Nucleus accumbens (tissue), 56 donors: ENCODE measurements around the gene NISCH.

ENCODE experiments used
- DNase-seq, 56 donors: peaks; one replicate each; lab custom pipeline; 2025; lab: John Stamatoyannopoulos, UW

NISCH gene

DNA sequence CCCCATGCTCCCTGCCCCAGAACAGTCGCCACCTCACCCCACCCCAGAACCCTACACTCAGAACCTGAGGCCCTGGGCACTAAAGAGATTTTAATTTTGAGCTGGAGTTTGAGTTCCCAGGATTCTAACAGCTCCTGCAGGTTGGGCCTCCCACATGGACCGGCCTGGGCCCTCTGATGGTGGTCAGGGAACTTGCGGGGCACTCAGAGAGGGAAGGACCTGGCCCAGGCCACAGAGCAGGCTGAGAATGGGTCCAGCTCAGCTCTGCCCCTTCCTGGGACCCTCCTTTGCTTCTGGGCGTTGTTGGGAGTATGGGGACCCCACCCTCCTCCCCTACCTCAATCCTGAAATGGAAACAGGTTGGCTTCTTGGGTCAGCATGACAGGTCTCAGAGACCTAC lies 9.4 kb upstream of the NISCH start:
- no peak for DNase-seq

DNA sequence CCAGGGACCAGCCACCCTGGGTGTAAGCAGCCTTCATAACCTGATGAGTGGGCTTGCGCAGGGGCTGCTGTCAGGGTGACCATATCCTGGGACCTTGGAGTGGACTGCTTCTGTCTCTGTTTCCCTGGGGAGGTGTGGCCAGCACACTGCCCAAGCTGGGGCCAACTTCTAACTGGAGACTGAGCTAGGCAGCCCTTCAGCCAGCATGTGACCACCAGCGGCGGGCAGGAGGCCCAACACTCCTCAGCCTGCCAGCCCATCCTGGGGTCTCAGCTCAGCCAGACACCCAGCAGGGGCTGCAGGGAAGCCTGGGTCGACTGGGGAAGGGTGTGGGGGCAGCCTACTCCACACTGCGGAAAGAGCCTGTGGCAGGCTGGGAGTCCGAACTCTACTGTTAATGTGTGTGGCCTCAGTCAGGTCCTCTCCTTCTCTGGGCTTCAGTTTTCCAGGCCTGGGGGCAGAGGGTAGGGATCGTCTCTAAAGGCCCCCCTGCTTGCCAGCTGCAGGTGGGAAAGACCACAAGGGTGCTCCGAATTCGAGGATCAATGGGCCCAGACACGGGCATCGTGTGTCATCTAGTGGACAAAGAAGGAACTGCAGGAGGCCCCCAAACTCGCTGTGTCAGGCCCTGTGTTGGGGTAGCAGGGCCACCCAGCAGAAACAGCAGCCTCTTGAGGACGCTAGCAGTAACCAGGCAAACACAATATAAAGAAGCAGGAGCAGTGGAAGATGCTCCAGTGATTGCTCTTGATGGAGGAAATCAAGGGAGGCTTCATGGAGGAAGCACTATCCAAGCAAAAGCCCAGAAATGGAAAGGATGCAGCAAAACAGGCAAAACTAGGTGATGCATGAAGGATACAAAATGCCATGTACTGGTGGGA lies 8.5 kb upstream of the NISCH start:
- peak in 39 of 56 donors; percentile 9 to 70 (median 26) for DNase-seq

GRCh38 chr3:52447512-52448355 lies 7.7 kb upstream of the NISCH start:
- no peak for DNase-seq

GRCh38 chr3:52450489-52451236 lies 4.7 kb upstream of the NISCH start:
- no peak for DNase-seq

- no peak for DNase-seq
Observed at GRCh38 chr3:52451237-52452083, 3.9 kb upstream of the NISCH start.

DNA sequence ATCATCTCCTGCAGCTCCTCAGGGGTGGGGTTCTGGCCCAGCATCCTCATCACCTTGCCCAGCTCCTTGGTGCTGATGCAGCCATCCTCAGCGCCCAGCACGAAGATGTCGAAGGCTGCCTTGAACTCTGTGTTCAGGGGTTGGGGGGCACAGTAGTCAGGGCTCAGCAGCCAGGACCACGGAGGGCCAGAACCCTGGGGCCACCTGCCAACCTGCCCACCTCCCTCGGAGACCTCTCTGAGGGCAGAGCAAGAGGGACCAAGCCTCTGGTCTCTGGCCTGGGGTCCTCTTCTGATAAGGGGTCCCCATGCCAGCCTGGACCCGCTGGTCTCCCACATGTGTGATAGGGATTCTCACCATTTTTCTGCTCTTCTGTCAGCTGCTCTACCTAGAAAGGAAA lies 3.3 kb upstream of the NISCH start:
- no peak for DNase-seq

DNA sequence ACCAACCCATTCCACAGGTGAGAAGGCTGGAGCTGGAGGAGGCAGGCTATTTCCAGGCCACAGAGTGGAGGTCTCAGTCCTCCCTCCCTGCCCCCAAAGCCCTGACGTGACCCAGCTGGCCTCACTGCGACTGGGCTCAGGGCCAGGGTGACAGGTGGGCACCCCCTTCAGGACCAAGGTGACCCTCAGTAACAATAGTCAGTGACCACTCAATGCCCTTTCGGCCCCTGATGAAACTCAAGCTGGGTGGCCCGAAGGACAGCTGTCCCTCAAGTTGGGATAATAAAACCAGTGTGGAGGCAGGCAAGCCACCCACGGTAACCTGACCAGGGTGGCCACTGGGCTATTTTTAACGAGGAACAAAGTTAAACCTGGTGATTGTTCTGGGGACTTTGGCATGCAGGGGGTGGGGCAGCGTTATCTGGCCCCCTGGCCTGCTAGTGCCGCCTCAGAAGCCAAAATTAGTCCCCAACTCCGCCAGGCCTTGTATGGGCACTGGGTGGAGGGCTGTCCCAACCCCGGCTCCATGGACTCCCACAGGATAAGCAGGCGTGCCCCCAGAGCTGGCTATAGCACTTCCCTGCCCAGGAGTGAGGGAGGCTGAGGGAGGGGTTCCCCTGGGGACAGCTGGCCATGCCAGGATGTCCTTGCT lies 2.7 kb upstream of the NISCH start:
- DNase-seq, result no peak

- no peak for DNase-seq
Observed at GRCh38 chr3:52453496-52454249, 1.7 kb upstream of the NISCH start, which contains the start of gene TNNC1. Gene TNNC1 (minus strand): TSS chr3:52454041. CDS start chr3:52454015, 26 bp downstream.

GRCh38 chr3:52454250-52454937 lies 1.0 kb upstream of the NISCH start:
- no peak for DNase-seq

- DNase-seq, result peak in 3 of 56 donors; percentile 35 to 40 (median 38)
Observed at GRCh38 chr3:52454938-52455282, 494 bp upstream of the NISCH start.

DNA sequence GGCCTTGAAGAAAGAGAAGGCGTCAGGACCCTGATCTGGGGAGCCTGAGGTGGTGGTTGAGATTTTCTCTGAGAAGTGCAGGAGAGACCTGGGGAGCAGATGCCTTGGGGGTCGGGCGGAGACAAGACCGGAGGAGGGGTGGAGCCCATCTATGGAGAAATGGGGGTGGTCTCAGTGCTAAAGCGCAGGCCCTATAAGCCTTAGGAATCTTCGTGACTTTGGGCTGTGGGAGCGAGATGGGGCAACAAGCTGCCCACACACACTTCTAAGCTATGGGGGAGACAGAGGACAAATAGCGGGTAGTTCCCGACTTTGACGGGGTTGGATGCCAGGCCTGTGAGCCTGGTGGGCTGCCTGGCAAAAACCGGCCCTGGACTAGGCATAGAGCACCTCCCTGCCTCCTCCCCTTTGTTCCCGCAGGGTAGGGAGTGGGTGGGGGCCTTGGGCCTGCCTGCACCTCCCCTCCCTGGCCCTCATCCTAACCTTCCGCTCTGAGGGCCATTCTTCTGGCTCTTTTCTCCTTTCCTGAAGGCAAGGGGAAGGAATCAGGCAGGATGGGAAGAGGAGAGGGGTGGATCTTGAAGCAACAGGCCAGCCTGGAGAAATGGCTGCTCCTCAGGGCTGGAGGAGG lies 880 bp downstream of the NISCH start:
- DNase-seq, result peak in 23 of 56 donors; percentile 6 to 62 (median 26)

DNA sequence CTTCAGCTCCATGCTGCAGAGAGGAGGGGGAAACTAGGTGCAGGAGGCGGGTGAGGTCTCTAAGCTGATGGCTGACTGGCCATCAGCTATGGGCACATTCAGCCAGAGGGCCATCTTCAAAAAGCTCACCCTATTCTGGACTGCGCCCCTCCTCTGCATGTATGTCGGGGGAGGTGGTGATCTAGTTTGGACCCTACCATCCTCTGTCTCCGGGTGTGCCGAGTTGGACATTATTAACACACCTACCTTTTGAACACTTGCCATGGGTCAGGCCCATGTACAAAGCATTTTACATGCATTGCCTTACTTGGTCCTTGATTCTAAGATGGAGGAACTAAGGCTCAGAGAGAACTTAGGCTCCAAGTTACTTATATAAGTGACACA lies 1.4 kb downstream of the NISCH start:
- peak in 1 of 56 donors; percentile 27 for DNase-seq

- no peak for DNase-seq
Observed at GRCh38 chr3:52458031-52458760, 2.8 kb downstream of the NISCH start.

- DNase-seq, result no peak
Observed at GRCh38 chr3:52458770-52459545, 3.6 kb downstream of the NISCH start.

GRCh38 chr3:52461874-52462273 lies 6.5 kb downstream of the NISCH start:
- DNase-seq, result no peak

- no peak for DNase-seq
Observed at GRCh38 chr3:52463416-52463815, 8.0 kb downstream of the NISCH start.
